SK-N-SH (cell line): ENCODE data around the gene SLC22A13. TPM values are rescaled to one million over a fixed set of nuclear protein-coding genes. Genes with fewer than 3 reads are reported as not detected.

Source experiments
- CTCF ChIA-PET: fragments of 300-600, 350-600 bp; formaldehyde crosslinking; extraction: SDS; loops from one replicate; lab custom pipeline; 2021; lab: Yijun Ruan, JAX
- POLR2A ChIA-PET: fragments of 350-600 bp; sonication (Branson Sonifier 250); formaldehyde crosslinking; extraction: SDS; loops from one replicate; lab custom pipeline; 2020; ENCODE audit warnings: antibody characterized with exemption, inconsistent platforms; lab: Yijun Ruan, JAX
- DNase-seq: peaks from one replicate; pipeline ENCODE4 v3.0.0; 2012
- H2AFZ ChIP-seq: fragments of 200-600 bp; sonication (generic); 2 replicates; pipeline ENCODE4 v1.8.1; 2016; ENCODE audit warnings: antibody characterized with exemption, mild to moderate bottlenecking, low read depth
- H3F3A ChIP-seq: fragments of 200-600 bp; sonication (generic); replicated peaks from 2 replicates; pipeline ENCODE3; 2016; ENCODE audit warnings: antibody characterized with exemption, mild to moderate bottlenecking; ENCODE audit not compliant: insufficient read depth
- H3K27ac ChIP-seq, 2 experiments: fragments of 200-500 bp in 1 of 2; fragments of 200-600 bp in 1 of 2; sonication (Bioruptor generic) in 1 of 2; sonication (generic), shearing (Covaris generic) in 1 of 2; 2 replicates each; pipeline versions ENCODE4 v1.5.1 to v1.6.1; 2014 to 2016; ENCODE audit warnings: low read depth in 2 of 2, inconsistent platforms in 1 of 2, low read length in 1 of 2, mild to moderate bottlenecking in 1 of 2, mixed read lengths in 1 of 2
- H3K27me3 ChIP-seq: fragments of 200-600 bp; sonication (generic), shearing (Covaris generic); 2 replicates; pipeline ENCODE4 v1.6.1; 2016; ENCODE audit warnings: mixed run types; ENCODE audit not compliant: insufficient read depth
- H3K36me3 ChIP-seq, 2 experiments: fragments of 200-500 bp in 1 of 2; fragments of 200-600 bp in 1 of 2; sonication (Bioruptor generic) in 1 of 2; sonication (generic) in 1 of 2; replicated peaks in 1 of 2; 2 replicates each; pipeline versions ENCODE3 to v1.5.1; 2014 to 2016; ENCODE audit warnings: low read length in 1 of 2, mild to moderate bottlenecking in 1 of 2; ENCODE audit not compliant: insufficient read depth in 2 of 2, control insufficient read depth in 1 of 2
- H3K4me1 ChIP-seq, 2 experiments: fragments of 200-500 bp in 1 of 2; fragments of 200-600 bp in 1 of 2; sonication (Bioruptor generic) in 1 of 2; sonication (generic), shearing (Covaris generic) in 1 of 2; 2 replicates each; pipeline versions ENCODE4 v1.5.1 to v1.6.1; 2014 to 2016; ENCODE audit warnings: low read depth in 1 of 2, low read length in 1 of 2, mixed run types in 1 of 2; ENCODE audit not compliant: insufficient read depth in 2 of 2, control insufficient read depth in 1 of 2
- H3K4me2 ChIP-seq: fragments of 200-600 bp; sonication (generic), shearing (Covaris generic); 2 replicates; pipeline ENCODE4 v1.6.1; 2017; ENCODE audit warnings: mixed run types
- H3K4me3 ChIP-seq, 2 experiments: fragments of 200-500 bp in 1 of 2; fragments of 200-600 bp in 1 of 2; sonication (Bioruptor generic) in 1 of 2; sonication (generic), shearing (Covaris generic) in 1 of 2; 2 replicates each; pipeline versions ENCODE4 v1.5.1 to v1.8.1; 2014 to 2016; ENCODE audit warnings: low read depth in 2 of 2, inconsistent platforms in 1 of 2, low read length in 1 of 2, mild to moderate bottlenecking in 1 of 2, mixed read lengths in 1 of 2, moderate library complexity in 1 of 2
- H3K79me2 ChIP-seq: fragments of 200-600 bp; sonication (generic); 2 replicates; pipeline ENCODE4 v1.8.1; 2017; ENCODE audit warnings: mild to moderate bottlenecking; ENCODE audit not compliant: insufficient read depth
- H3K9ac ChIP-seq: fragments of 200-600 bp; sonication (generic); 2 replicates; pipeline ENCODE4 v1.6.1; 2017; ENCODE audit warnings: mixed run types
- H3K9me2 ChIP-seq: fragments of 200-600 bp; sonication (generic); 2 replicates; pipeline ENCODE4 v1.6.1; 2017; ENCODE audit warnings: mixed run types
- H3K9me3 ChIP-seq: fragments of 200-600 bp; sonication (generic); 2 replicates; pipeline ENCODE4 v1.6.1; 2017; ENCODE audit warnings: mixed run types, mild to moderate bottlenecking, moderate library complexity
- H4K20me1 ChIP-seq: fragments of 200-600 bp; sonication (generic); 2 replicates; pipeline ENCODE4 v1.6.1; 2017; ENCODE audit warnings: mild to moderate bottlenecking, mixed run types; ENCODE audit not compliant: insufficient read depth
- CTCF ChIP-seq: fragments of 200-600 bp; sonication (generic); IDR thresholded peaks from 2 replicates; pipeline ENCODE4 v1.6.1; 2017; ENCODE audit warnings: antibody characterized with exemption, mild to moderate bottlenecking, moderate library complexity
- FOXJ3 ChIP-seq: sonication (generic); formaldehyde crosslinking; IDR thresholded peaks from 2 replicates; pipeline ENCODE4 v1.5.1; 2020; ENCODE audit warnings: mild to moderate bottlenecking, missing genetic modification reagents
- FOXM1 ChIP-seq: IDR thresholded peaks from 2 replicates; pipeline ENCODE4 v1.4.0; 2012; ENCODE audit warnings: low read depth, mild to moderate bottlenecking
- NFIC ChIP-seq: IDR thresholded peaks from 2 replicates; pipeline ENCODE4 v1.4.0; 2012; ENCODE audit warnings: borderline replicate concordance
- NRF1 ChIP-seq: IDR thresholded peaks from 2 replicates; pipeline ENCODE4 v1.6.1; 2012; ENCODE audit warnings: low read depth, mild to moderate bottlenecking, low read length
- RAD21 ChIP-seq: IDR thresholded peaks from 2 replicates; pipeline ENCODE4 v1.6.1; 2012; ENCODE audit warnings: mild to moderate bottlenecking, low read length
- SIN3A ChIP-seq: IDR thresholded peaks from 2 replicates; pipeline ENCODE4 v1.6.1; 2012; ENCODE audit warnings: low read depth, mild to moderate bottlenecking, low read length, moderate library complexity, borderline replicate concordance
- USF1 ChIP-seq: IDR thresholded peaks from 2 replicates; pipeline ENCODE4 v1.4.0; 2012; ENCODE audit warnings: low read depth, borderline replicate concordance
- YY1 ChIP-seq: IDR thresholded peaks from 2 replicates; pipeline ENCODE4 v1.4.0; 2012; ENCODE audit warnings: low read depth, mild to moderate bottlenecking
- whole genome bisulfite sequencing: methylation state at CpG from one replicate; pipeline ENCODE4 v1.1.6; 2017; ENCODE audit warnings: low lambda C conversion rate; 5-methylcytosine and 5-hydroxymethylcytosine counted together
- polyA plus RNA-seq, 3 experiments: library from polyadenylated mRNA; depleted of rRNA; stranded (reverse); fragments of >200 nt; gene quantifications; 2 replicates each; pipeline ENCODE4 v1.2.3, GENCODE V29; 2012
- TF ChIP-seq, protein P1 (sequence below): IDR thresholded peaks from 2 replicates; pipeline ENCODE4 v1.6.1; 2012; ENCODE audit warnings: mild to moderate bottlenecking, low read depth, low read length, moderate library complexity
- TF ChIP-seq, protein P2 (sequence below): IDR thresholded peaks from 2 replicates; pipeline ENCODE4 v1.4.0; 2012; ENCODE audit warnings: low read depth
- TF ChIP-seq, protein P3 (sequence below): IDR thresholded peaks from 2 replicates; pipeline ENCODE4; 2012

The SLC22A13 gene
- polyA plus RNA-seq, 1 of the 3 experiments (the other 2 are of a cell fraction), result 0.08 TPM

GRCh38 chr3:38275658-38276057 lies 10.0 kb downstream of the SLC22A13 start:
- 100% methylated on average over 1 of the region's 8 CpGs for WGBS
- Histone ChIP-seq H3K4me3 (no peak overlapping the region), H3K9ac (no peak overlapping the region), H3K9me3 (no peaks in the 10 kb centered on the region), H2AFZ (no peak overlapping the region), H3K27ac (no peak overlapping the region), H4K20me1 (no peaks in the 10 kb centered on the region), H3K4me2 (no peak overlapping the region), H3K36me3 (peaks cover 0 to 8% of the 10 kb centered on the region in 2 experiments), H3K27me3 (no peaks in the 10 kb centered on the region), H3K79me2 (no peaks in the 10 kb centered on the region), H3K4me1 (no peaks in the 10 kb centered on the region), H3K9me2 (no peaks in the 10 kb centered on the region), H3F3A (no peaks in the 10 kb centered on the region)
- ChIA-PET CTCF (no interaction called here), POLR2A (no interaction called here)
- no peak for TF ChIP-seq CTCF
- TF ChIP-seq FOXJ3 (CRISPR knock-in tag), result no peak
- no peak for TF ChIP-seq YY1
- TF ChIP-seq, protein P1, sequence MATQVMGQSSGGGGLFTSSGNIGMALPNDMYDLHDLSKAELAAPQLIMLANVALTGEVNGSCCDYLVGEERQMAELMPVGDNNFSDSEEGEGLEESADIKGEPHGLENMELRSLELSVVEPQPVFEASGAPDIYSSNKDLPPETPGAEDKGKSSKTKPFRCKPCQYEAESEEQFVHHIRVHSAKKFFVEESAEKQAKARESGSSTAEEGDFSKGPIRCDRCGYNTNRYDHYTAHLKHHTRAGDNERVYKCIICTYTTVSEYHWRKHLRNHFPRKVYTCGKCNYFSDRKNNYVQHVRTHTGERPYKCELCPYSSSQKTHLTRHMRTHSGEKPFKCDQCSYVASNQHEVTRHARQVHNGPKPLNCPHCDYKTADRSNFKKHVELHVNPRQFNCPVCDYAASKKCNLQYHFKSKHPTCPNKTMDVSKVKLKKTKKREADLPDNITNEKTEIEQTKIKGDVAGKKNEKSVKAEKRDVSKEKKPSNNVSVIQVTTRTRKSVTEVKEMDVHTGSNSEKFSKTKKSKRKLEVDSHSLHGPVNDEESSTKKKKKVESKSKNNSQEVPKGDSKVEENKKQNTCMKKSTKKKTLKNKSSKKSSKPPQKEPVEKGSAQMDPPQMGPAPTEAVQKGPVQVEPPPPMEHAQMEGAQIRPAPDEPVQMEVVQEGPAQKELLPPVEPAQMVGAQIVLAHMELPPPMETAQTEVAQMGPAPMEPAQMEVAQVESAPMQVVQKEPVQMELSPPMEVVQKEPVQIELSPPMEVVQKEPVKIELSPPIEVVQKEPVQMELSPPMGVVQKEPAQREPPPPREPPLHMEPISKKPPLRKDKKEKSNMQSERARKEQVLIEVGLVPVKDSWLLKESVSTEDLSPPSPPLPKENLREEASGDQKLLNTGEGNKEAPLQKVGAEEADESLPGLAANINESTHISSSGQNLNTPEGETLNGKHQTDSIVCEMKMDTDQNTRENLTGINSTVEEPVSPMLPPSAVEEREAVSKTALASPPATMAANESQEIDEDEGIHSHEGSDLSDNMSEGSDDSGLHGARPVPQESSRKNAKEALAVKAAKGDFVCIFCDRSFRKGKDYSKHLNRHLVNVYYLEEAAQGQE, result no peak
- no peak for TF ChIP-seq USF1
- no peak for TF ChIP-seq NRF1
- TF ChIP-seq, protein P2, sequence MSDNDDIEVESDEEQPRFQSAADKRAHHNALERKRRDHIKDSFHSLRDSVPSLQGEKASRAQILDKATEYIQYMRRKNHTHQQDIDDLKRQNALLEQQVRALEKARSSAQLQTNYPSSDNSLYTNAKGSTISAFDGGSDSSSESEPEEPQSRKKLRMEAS, result no peak
- no peak for TF ChIP-seq RAD21
- no peak for TF ChIP-seq SIN3A
- TF ChIP-seq NFIC, result no peak
- no peak for TF ChIP-seq FOXM1
- TF ChIP-seq, protein P3, sequence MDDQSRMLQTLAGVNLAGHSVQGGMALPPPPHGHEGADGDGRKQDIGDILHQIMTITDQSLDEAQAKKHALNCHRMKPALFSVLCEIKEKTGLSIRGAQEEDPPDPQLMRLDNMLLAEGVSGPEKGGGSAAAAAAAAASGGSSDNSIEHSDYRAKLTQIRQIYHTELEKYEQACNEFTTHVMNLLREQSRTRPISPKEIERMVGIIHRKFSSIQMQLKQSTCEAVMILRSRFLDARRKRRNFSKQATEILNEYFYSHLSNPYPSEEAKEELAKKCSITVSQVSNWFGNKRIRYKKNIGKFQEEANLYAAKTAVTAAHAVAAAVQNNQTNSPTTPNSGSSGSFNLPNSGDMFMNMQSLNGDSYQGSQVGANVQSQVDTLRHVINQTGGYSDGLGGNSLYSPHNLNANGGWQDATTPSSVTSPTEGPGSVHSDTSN, result no peak
- no peak for DNase-seq
